ENCODE data around the gene GIMAP6.

DNA sequence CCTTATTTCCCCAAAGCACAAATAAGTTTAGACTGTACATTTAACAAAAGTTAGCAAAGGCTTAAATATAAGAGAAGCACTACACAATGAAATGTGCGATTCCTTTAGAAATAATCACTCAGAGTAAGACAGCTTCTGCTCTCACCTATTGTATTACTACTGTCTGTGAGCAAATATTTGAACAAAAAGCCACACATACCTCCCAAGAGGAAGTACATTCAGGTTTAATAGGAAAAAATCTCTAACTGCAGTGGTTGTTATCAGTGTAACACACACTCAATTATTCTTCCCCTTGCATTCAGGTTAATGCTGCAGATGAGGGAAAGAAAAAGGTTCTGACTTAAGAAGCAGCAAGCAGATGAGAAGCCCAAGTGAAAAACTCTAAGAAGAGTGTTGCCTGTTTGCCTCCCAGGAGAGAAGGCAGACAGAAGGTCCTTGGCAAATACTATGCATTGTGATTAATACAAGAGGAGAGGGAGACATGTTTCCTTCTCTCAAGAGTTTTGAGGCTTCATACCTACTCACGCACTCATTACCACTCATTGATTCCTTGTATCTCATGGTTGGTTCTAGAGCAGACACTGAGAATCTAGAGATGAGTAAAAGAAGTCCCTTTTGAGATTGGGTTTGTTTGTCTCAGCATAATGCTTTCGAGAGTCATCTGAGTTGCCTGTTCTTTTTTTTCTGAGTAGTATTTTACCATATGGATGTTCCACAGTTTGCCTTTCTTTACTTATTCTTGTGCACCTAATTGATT, 51.4 kb downstream of the GIMAP6 start:
- TF ChIP-seq EZH2 (optimal IDR thresholded peaks at IDR 0.05; ENCODE audit: low read depth, low read length): no peak
- TF ChIP-seq, protein P1, sequence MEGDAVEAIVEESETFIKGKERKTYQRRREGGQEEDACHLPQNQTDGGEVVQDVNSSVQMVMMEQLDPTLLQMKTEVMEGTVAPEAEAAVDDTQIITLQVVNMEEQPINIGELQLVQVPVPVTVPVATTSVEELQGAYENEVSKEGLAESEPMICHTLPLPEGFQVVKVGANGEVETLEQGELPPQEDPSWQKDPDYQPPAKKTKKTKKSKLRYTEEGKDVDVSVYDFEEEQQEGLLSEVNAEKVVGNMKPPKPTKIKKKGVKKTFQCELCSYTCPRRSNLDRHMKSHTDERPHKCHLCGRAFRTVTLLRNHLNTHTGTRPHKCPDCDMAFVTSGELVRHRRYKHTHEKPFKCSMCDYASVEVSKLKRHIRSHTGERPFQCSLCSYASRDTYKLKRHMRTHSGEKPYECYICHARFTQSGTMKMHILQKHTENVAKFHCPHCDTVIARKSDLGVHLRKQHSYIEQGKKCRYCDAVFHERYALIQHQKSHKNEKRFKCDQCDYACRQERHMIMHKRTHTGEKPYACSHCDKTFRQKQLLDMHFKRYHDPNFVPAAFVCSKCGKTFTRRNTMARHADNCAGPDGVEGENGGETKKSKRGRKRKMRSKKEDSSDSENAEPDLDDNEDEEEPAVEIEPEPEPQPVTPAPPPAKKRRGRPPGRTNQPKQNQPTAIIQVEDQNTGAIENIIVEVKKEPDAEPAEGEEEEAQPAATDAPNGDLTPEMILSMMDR (IDR thresholded peaks at IDR 0.05; ENCODE audit: low read length): no peak
- TF ChIP-seq EZH2phosphoT487 (IDR thresholded peaks at IDR 0.05; ENCODE audit: low read length): no peak

Data from MM.1S (cell line).